ENCODE measurements around the gene FHOD3.

The FHOD3 gene

DNA sequence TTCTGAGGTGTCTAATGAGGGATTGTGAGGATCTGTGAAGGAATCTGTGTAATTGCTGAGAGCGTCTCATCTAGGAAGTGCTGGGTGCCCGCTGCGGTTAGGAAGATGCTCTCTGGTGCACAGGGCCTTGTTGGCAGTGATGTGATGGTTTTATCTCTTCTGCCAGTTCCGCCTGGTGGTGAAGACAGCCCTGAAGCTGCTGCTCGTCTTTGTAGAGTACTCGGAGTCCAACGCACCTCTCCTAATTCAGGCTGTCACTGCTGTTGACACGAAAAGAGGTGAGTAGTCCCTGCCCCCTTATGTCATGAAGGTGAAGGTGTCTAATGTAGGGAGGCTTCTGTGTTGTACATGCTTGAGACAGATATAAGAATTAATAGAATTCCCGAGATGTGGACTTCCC lies 297.1 kb downstream of the FHOD3 start:
- DNase-seq (ENCODE audit: low read depth) = no peak

DNA sequence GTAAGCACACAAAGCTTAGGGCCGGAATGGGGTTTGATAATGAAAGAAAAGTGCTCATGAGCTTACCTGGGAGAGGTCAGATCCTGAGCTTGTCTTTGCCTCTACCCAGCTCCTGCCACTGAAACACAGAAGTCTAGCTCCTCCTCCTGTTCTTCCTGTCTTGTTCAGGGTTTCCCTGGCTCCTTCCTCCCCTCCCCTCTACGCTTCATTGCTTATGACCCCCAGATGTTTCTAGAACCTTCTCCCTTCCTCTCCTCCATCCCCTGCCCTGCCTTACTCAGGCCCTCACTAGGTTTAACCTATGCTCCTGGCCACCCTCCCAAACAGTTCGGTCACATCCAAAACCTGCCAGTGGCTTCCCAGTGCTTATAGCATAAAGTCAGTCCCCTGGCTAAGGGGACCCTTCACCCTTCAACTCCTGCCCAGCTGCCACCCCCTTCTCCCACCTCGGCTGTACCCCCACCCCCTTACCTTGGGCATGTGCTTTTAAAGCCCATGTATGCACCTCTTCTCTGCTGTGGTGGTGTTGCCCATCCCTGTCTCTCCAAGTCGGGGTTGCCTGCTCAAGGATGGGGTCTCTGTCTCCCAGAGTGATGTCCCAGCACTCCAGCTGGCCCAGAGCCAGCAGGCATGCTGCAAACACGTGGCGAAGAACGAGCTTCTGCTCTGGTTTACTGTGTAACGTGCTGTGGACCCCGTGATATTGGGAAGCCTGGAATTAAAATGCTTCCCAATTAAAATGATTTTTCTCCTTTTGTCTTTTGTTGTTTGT lies 297.7 kb downstream of the FHOD3 start:
- DNase-seq (ENCODE audit: low read depth) = no peak

DNA sequence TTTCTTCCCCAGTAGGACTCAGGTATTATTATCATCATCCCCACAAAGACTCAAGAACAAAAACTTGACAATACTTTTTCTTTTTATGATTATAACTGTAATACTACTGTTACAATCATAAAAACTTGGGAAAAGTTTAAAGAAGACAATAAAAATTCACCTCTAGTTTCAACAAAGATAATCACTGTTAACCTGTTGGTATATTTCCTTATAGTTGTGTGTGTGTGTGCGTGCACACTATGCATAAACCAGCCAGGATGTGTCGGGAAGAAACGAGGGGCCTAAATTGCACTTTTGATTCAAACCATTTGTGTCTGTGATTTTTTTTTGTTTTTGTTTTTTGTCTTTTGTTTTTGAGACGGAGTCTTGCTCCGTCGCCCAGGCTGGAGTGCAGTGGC lies 298.3 kb downstream of the FHOD3 start:
- no peak for DNase-seq (ENCODE audit: low read depth)

DNA sequence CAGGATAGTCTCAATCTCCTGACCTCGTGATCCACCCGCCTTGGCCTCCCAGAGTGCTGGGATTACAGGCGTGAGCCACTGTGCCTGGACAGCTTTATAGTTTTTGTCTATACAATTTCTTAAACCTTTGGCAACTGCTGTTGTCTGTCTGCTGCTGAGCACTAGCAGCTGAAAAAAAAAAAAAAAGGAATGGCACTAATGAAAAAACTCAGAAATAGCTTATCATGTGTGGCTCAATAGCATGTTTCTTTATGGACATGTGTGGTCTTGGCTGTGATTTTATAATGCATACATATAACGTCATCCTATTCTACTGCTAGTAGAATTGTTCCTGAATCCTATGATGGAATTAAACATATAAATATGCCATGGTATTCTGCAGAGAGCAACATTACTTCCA lies 300.1 kb downstream of the FHOD3 start:
- DNase-seq (ENCODE audit: low read depth) = no peak

DNA sequence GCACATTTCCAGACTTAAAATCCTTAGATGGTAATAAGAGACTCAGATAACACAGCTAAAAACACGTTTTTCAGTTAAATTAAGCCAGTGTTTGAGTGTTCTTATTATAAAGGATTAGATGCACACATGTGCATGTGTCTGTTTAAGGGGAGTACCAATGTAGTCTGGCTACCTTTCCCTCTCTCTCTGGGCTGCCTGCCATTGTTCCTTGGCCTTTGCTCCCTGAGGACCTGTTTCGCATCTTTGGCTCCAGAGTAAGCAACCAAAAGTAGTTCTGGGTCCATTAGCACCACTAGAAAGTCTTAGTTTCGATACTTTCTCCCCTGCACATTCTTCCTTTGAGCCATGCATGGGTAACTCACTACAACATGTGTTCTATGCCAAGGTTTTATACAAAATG lies 303.0 kb downstream of the FHOD3 start:
- no peak for DNase-seq (ENCODE audit: low read depth)

DNA sequence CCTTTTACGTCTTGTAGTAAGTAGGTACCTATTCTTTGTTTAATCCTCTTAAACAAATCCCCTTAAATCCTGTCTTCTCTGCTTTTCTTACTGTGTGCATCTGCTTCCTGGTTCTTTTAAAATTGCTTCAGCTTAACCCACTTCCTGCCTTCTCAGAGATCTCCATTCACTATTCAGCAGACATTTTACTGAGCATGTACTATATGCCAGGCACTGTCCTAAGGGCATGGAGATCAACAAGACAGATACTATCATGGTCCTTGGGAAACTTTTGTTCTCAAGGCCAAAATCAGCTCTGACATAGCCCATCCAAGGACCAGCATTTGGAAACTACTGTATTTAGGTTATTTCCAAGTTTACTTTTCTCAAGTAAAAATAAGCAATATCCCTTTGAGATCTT lies 303.8 kb downstream of the FHOD3 start:
- DNase-seq (ENCODE audit: low read depth) = no peak

DNA sequence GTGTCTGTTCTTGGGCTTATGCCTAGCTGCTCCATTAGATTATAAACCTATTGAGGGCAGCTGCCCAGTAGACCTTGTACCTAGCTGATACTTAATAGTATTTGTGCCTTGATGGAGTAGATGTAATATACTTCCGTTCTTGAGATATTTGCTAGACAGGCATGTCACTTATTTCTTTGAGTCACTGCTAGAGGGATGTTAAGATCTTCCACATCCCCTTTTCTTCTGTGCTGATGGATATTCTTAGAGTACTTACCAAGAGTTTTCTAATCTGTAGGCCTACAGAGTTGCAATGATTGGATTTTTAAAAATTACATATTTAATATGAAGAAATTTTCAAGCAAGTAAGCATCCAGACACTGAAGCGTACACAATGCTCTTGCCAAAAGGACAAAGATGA lies 304.6 kb downstream of the FHOD3 start:
- DNase-seq (ENCODE audit: low read depth) = no peak

DNA sequence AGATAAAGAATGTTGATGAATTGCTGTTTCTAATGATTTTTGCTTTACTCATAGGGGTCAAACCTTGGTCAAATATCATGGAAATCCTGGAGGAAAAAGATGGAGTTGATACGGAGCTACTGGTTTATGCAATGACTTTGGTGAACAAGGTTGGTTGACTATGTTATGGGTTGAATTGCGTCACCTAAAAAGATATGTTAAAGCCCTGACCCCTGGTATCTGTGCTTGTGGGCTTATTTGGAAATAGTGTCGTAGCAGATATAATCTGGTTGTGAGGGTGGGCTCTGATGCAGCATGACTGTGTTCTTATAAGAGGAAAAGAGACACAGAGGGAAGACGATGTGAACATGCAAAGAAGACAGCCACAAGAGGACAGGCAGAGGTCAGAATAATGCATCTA lies 305.1 kb downstream of the FHOD3 start:
- no peak for DNase-seq (ENCODE audit: low read depth)

DNA sequence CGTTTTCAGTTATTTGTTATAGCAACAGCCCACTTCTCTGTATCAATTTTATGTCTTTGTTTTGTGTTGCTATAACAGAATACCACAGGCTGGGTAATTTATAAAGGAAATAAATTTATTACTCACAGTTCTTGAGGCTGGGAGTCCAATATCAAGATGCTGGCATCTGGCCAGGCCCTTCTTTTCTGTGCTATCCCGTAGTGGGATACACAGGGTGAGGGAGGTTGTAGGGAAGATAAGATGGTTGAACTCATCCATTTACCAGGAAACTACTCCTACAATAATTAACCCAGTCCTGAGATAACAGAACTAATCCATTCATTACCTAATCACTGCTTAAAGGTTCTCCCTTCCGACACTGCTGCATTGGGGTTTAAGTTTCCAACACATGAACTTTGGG lies 310.6 kb downstream of the FHOD3 start:
- DNase-seq (ENCODE audit: low read depth) = no peak

DNA sequence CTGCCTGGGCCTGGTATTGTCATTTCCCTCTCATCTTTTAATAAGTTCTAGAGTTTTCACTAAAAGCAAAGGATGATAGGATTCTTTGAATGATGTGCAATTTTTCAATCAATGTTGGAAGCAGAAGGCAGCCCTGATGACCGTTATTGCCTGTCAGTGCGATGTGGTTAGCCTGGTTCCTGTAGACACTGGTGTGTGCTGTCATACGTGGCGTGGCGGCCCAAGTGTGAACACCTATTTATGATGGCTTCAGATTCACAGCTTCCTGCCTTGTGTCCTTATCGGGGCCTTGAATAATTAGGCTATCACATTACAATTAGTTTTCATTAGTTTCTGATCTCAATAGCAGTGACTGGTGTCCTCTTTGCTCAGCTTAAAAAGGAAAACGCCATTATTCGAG lies 312.7 kb downstream of the FHOD3 start:
- DNase-seq (ENCODE audit: low read depth) = no peak

DNA sequence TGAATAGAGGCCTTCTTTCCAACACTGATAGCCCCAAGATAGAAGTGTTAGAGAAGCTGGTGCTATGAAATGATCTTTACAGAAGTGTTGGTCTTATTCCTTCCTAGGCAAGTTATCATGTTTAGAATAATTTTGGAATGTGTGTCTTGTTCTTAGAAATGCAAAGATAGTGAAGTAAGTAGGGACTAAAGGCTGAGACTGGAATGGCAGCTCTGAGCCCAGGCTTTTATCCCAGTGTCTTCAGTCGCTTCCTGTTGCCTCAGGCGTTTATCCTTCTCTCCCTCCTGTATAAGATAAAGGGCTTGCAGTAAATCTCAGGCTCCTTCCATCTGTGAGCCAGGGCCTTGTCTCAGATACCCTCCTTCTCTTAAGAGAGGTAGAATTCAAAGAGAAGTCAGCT lies 313.1 kb downstream of the FHOD3 start:
- no peak for DNase-seq (ENCODE audit: low read depth)

DNA sequence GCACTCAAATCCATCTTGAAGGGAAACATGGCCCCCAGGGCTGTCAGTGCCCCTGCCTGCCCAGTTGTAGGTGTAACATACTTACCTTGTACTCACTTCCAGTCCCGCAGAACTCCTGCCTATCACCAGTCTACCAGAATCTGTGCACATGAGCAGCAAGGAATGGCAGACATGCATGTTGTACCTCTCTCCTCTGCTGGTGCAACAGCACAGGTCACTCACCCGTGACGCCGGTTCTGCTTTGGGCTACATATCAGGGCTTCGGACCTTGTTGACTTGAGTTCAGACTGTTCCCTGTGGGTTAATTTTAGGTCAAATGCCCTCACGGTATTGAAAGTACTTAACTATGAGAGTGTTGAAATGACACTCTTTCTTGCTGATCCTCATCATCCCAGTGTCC lies 315.6 kb downstream of the FHOD3 start:
- no peak for DNase-seq (ENCODE audit: low read depth)

DNA sequence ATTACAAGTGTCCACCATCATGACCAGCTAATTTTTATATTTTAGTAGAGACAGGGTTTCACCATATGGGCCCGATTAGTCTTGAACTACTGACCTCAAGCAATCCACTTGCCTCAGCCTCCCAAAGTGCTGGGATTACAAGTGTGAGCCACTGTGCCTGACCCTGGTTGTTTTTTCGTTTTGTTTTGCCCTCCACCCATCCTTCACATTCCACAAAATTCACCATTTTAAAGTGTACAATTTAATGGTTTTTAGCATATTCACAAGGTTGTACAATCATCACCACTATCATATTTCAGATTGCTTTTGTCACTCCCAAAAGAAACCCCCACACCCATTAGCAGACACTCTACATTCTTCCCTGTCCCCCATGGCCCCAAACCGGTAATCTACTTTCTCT lies 316.3 kb downstream of the FHOD3 start:
- no peak for DNase-seq (ENCODE audit: low read depth)

DNA sequence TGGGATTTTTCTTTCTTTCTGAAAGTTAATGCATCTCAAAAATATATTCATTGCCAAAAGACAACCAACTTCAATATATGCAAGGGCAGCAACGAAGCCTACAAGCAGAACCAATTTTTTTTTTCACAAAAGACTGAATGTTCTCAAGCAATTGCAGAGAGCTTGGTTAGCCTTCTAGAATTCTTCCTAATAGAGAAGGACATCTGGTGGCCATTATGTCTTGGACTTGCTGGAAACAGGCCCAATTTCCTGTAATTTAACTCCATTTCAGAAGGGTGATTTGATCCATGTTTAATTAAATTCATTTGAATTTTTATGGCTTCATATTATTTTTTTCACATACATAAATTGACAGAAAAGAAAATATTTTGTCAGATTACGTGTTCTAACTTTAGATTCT lies 323.3 kb downstream of the FHOD3 start:
- no peak for DNase-seq (ENCODE audit: low read depth)

DNA sequence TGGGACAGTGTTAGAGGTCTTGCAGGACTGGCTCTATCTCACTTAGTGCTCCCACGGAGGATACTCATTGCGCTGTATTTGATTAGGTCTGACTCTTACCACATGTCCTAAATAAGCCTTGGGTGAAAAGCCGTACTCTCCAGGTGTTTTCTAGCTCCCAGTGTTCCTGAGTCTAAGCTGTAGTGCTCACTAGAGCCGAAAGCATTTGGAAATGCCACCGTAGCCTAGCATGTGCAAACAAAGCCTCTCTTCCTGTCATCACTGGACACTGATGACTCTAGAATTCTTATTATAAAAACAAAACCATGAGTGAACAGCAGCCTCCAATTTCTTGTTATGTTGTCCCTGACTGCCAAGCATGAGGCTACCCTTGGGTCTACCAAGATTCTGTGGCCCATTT lies 325.1 kb downstream of the FHOD3 start:
- no peak for DNase-seq (ENCODE audit: low read depth)

DNA sequence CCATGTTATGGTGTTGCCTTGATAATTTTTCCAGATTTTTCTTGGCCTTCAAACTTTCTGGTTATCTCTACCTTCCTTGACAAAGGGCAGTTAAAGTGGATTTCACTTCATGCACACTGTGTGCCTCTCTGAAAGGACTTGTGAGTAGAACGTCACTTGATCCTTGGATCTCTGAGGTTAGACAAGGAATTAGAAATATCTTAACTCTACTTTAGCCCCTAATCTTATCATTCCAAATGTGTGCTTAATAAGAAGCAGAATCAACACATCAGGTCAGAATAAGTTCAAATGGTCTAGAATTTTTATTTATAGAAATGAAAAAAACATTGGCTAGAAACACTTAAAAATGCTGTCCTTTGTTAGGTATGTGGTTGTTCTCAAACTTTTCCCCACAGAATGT lies 325.6 kb downstream of the FHOD3 start:
- no peak for DNase-seq (ENCODE audit: low read depth)

DNA sequence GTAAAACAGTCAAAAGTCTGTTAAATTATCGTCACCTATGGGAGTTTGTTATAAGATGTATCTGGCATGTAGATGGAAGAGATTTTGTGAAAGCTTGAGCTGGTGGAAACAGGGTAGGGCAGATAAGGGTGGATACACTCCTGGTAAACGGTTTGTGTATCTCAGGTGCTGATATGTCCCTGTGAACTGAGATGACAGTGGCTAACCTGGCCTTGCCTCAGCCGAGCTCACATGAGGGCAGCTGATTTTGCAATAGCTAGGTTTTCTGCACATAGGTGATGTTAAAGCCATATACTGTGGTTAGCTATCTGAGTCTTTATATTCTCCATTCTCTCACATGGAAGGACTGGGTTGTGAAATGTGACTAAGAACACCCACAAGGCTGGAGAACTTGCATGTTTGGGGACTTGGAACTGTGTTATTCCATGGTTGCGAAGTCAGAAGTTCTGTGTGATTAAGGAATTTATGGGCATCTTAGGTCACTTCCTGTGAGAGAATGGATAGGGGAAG lies 326.2 kb downstream of the FHOD3 start:
- DNase-seq (ENCODE audit: low read depth) = no peak

DNA sequence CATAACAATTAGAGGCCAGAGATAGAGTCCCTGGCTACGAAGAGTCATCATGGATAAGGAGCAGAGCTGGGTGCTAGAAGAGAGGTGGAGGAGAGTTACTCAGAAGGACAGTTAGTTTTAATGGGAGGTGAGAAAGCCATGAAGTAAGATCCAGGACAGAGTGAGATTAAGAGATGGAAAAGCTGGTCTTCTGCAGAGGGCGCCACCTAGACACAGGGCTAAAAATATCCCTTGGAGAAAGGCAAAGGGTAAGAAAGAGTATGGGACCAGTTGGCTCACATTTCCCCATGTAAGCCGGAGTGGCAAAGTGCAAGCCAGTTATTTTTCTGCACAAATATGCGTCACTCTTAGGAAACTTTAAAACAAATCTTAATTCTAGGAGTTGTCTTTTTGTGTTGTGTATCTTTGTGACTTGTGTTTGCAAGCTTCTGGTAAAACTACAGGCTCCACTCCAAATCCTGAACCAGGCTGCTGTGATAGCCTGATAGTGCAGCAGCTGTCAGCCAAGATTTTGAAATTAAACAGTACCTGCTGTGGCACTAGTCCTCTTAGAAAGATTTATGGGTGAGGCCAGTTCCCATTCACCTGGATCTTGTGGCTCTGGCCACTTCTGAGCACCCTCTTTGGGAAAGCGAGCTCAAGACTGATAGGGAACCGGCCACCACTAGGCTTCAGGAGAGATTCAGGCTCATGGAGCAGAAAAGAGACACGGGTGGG lies 327.1 kb downstream of the FHOD3 start:
- DNase-seq (ENCODE audit: low read depth) = no peak

DNA sequence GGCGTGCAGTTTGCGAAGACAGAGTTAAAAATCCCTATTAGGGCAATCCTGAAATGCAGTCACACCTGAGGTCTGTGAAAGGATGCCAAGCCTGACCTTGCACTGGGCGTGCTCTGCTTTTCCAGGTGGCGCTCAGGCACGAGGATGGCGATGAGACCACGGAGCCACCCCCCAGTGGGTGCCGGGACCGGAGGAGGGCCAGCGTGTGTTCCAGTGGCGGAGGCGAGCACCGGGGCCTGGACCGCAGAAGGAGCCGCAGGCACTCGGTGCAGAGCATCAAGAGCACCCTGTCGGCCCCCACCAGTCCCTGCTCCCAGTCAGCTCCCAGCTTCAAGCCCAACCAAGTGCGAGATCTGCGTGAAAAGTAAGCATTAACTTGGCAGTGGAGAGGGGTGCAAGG lies 327.9 kb downstream of the FHOD3 start:
- DNase-seq (ENCODE audit: low read depth) = no peak

DNA sequence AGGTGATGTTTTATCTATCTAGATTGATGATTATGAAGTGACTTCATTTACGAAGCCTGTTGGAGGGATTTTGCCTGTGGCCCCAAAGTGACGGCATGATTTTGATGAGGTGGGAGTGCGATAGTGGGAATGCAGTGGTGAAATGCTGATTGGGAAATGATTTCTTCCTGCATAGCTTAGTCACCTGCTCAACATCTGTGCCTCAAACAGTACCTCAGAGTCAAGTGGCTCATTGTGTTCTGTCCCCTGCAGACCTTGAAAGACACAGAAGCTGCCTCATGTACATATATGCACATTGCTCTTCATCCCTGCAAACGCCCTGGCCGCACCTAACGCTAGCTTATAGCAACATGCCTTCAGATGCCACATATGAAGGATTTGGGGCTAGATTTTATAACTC lies 330.1 kb downstream of the FHOD3 start:
- no peak for DNase-seq (ENCODE audit: low read depth)

DNA sequence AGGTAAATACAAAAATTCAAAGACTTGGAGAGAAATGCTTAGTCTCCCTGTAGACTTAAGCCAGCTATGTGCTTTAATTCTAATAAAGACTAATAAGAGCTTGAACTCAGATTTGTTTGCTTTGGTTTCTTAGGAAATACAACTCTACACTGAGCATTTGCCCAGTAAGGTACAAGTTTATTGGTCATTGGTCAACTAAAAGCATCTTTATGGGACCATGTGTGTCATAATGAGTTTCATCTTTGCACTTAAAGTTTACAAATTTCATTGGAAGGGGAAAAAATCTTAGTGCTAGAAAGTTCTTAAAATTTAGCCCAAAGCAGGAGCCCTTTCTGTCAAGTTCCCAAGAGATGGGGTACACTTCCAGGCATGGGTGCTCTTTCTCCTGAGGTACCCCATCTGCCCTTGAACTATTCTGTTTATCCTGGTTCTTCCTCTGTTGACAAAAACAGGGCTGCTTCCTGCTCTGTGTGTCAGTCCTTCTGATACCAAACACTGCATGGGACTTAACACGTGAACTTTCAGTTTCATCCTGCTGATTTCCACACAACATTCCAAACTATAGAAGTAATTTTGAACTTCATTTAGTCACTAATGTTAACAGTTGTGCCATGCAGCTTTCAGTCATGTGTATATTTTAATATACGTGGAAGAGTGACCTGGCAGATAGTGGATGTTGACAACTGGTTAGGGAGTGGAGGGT lies 331.1 kb downstream of the FHOD3 start:
- no peak for DNase-seq (ENCODE audit: low read depth)

DNA sequence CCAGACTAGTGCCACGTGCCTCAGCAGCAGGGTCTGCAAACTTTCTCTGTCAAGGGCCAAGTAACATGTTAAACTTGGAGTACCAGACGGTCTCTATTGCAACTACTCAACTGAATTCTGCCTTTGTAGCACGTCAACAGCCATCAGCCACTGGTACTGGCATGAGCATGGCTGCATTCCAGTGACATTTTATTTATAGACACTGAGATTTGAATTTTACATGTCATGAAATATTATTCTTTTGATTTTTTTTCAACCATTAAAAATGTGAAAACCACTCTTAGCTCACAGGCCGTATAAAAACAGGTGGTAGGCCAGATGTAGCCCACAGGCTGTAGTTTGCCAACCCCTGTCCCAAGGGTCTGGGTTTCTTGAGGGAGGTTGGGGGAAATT lies 331.6 kb downstream of the FHOD3 start:
- DNase-seq (ENCODE audit: low read depth) = no peak

DNA sequence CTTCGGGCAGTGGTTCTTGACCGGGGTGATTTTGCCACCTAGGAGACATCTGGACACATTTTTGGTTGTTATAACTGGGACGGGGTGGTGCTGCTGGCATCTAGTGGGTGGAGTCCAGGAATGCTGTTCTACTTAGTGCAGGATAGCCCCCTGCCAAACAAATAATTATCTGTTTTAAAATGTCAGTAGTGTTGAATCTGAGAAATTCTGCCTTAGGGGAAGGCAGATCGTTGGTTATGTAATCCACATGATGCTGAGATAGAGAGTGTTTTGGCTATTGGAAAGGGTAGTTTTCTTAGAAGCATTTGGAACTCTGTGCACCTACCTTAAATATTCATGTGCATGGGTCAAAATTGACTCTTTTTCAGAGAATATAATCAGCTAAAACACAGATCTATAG lies 332.3 kb downstream of the FHOD3 start:
- no peak for DNase-seq (ENCODE audit: low read depth)
